ENCODE results near the gene COPS6.

GRCh38 chr7:100044718-100045117, 44.1 kb upstream of the COPS6 start:
- peak; percentile 4 for TF ChIP-seq CTCF (IDR thresholded peaks at IDR 0.05)
- TF ChIP-seq EZH2 (IDR thresholded peaks at IDR 0.05), result no peak
- TF ChIP-seq EZH2phosphoT487 (IDR thresholded peaks at IDR 0.05), result no peak

Measured in neural progenitor cell (in vitro differentiated cells).